Measurements from ENCODE around the gene CHST2. TPM values are rescaled to one million over a fixed set of nuclear protein-coding genes. Genes with fewer than 3 reads are reported as not detected.
"Not testable (repeated sequence)": the region's sequence is repeated elsewhere in the genome, so short reads cannot be mapped to it uniquely, and the experiment has no call there.

Gene CHST2, protein sequence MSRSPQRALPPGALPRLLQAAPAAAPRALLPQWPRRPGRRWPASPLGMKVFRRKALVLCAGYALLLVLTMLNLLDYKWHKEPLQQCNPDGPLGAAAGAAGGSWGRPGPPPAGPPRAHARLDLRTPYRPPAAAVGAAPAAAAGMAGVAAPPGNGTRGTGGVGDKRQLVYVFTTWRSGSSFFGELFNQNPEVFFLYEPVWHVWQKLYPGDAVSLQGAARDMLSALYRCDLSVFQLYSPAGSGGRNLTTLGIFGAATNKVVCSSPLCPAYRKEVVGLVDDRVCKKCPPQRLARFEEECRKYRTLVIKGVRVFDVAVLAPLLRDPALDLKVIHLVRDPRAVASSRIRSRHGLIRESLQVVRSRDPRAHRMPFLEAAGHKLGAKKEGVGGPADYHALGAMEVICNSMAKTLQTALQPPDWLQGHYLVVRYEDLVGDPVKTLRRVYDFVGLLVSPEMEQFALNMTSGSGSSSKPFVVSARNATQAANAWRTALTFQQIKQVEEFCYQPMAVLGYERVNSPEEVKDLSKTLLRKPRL
- 16.6 TPM for total RNA-seq

- H3K4me3 ChIP-seq: peak within 1 kb of the TSS; percentile 87 to 89
- peak within 1 kb of the TSS in 1 of 2 donors; percentile 37 for H3K27ac ChIP-seq
- intact Hi-C loops (cut with DNase I): no loop called here
- peak in 1 of 2 donors; percentile 68 for DNase-seq (ENCODE audit: low spot score in 2 of 2)
- no peaks in the 10 kb centered on the region for H3K36me3 ChIP-seq
- no peak for TF ChIP-seq CTCF (IDR thresholded peaks at IDR 0.05)
- H3K9me3 ChIP-seq: no peaks in the 10 kb centered on the region
- H3K27me3 ChIP-seq: no peaks in the 10 kb centered on the region
- H3K4me1 ChIP-seq: peaks cover 5 to 6% of the 10 kb centered on the region in 2 donors
Measured at GRCh38 chr3:143119009-143119914, at the start of gene CHST2. TSS of gene CHST2 (plus strand) at chr3:143119771. CDS start at chr3:143120817, 1,046 bp downstream.

GRCh38 chr3:143070977-143071551, 48.5 kb upstream of the CHST2 start:
- no peak for TF ChIP-seq CTCF (IDR thresholded peaks at IDR 0.05)
- Histone ChIP-seq H3K9me3 (no peaks in the 10 kb centered on the region), H3K27me3 (no peaks in the 10 kb centered on the region), H3K27ac (no peak overlapping the region), H3K36me3 (no peaks in the 10 kb centered on the region), H3K4me1 (no peaks in the 10 kb centered on the region), H3K4me3 (no peak overlapping the region)
- no peak for DNase-seq (ENCODE audit: low spot score in 2 of 2)
- intact Hi-C loops (cut with DNase I): no loop called here

DNA sequence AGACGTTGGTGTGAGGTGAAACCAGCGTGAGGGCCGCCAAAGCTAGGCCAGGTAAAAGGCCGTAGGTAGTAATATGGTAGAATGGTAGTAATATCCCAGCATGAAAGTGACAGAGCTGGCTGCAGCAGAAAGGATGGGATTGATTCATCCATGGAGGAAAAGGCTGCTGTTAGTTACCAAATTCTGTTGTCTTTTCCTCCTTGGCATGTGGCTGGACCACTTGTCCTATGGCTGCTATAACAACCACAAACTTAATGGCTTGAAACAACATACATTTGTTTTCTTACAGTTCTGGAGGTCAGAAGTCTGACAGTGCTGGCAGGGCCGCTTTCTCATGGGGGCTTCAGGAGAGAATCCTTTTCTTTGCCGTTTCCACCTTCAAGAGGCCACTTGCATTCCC, 47.8 kb upstream of the CHST2 start:
- TF ChIP-seq CTCF (IDR thresholded peaks at IDR 0.05): no peak
- no peaks in the 10 kb centered on the region for H3K4me1 ChIP-seq
- no peaks in the 10 kb centered on the region for H3K27me3 ChIP-seq
- no peaks in the 10 kb centered on the region for H3K36me3 ChIP-seq
- intact Hi-C loops (cut with DNase I): no loop called here
- H3K4me3 ChIP-seq: no peak overlapping the region
- H3K27ac ChIP-seq: no peak overlapping the region
- DNase-seq (ENCODE audit: low spot score in 2 of 2): no peak
- H3K9me3 ChIP-seq: no peaks in the 10 kb centered on the region

GRCh38 chr3:143072298-143073020, 47.1 kb upstream of the CHST2 start:
- DNase-seq (ENCODE audit: low spot score in 2 of 2); H3K36me3 ChIP-seq; H3K4me1 ChIP-seq; H3K4me3 ChIP-seq; H3K27me3 ChIP-seq; H3K27ac ChIP-seq; H3K9me3 ChIP-seq; intact Hi-C loops (cut with DNase I): not testable (repeated sequence)

DNA sequence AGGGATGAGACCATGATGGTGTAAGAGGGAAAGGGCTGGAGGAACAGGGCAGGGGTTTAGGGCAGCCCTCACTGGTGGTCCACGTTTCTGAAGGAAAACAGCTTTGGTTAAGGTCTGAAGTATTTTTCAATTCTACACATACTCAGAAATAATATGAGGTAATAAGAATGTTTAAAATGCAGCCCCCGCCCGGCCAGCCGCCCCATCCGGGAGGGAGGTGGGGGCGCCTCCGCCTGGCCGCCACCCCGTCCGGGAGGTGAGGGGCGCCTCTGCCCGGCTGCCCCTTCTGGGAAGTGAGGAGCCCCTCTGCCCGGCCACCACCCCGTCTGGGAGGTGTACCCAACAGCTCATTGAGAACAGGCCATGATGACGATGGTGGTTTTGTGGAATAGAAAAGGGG, 46.0 kb upstream of the CHST2 start:
- H3K4me1 ChIP-seq; H3K27me3 ChIP-seq; H3K4me3 ChIP-seq; H3K36me3 ChIP-seq; H3K9me3 ChIP-seq; H3K27ac ChIP-seq; intact Hi-C loops (cut with DNase I); DNase-seq (ENCODE audit: low spot score in 2 of 2): not testable (repeated sequence)

DNA sequence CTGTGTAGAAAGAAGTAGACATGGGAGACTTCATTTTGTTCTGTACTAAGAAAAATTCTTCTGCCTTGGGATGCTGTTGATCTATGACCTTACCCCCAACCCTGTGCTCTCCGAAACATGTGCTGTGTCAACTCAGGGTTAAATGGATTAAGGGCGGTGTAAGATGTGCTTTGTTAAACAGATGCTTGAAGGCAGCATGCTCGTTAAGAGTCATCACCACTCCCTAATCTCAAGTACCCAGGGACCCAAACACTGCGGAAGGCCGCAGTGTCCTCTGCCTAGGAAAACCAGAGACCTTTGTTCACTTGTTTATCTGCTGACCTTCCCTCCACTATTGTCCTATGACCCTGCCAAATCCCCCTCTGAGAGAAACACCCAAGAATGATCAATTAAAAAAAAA, 45.6 kb upstream of the CHST2 start:
- H3K36me3 ChIP-seq; H3K27ac ChIP-seq; DNase-seq (ENCODE audit: low spot score in 2 of 2); H3K9me3 ChIP-seq; H3K27me3 ChIP-seq; intact Hi-C loops (cut with DNase I); H3K4me3 ChIP-seq; H3K4me1 ChIP-seq: not testable (repeated sequence)

All from ascending aorta (tissue), 2 donors.